ENCODE measurements around the gene GPATCH2.

GRCh38 chr1:217403026-217403720 is 227.7 kb downstream of the GPATCH2 start:
- TF ChIP-seq CTCF (conservative IDR thresholded peaks at IDR 0.05; ENCODE audit: low read depth, low read length), result no peak
- no peak for TF ChIP-seq EZH2 (IDR thresholded peaks at IDR 0.05; ENCODE audit: low read length, unreplicated experiment)
- no peak for TF ChIP-seq EZH2phosphoT487 (IDR thresholded peaks at IDR 0.05; ENCODE audit: borderline replicate concordance, low read length)
